Measurements from ENCODE around the gene PLIN3. TPM values are rescaled to one million over a fixed set of nuclear protein-coding genes. Genes with fewer than 3 reads are reported as not detected.
"Not testable (repeated sequence)": the region's sequence is repeated elsewhere in the genome, so short reads cannot be mapped to it uniquely, and the experiment has no call there.

The PLIN3 gene
- total RNA-seq, 1 experiment from 2014 or later: 63.8 TPM

- CTCF ChIA-PET: interaction anchor here (0.6 kb wide), 1 partner anchor 13 kb away, joined by 5 read pairs; no protein-coding TSS in a partner anchor
- H3K4me1 Mint-ChIP-seq (ENCODE audit: low read depth, unreplicated experiment): no peaks in the 10 kb centered on the region
Measured at GRCh38 chr19:4896372-4896771, 28.9 kb upstream of the PLIN3 start.

GRCh38 chr19:4892962-4893361, 25.5 kb upstream of the PLIN3 start:
- BruUV-seq (replicated peaks); CTCF ChIA-PET; H3K4me3 Mint-ChIP-seq (ENCODE audit: unreplicated experiment); H3K27me3 ChIP-seq (replicated peaks; ENCODE audit: control insufficient read depth, insufficient read depth, low read length); DNase-seq; H3K4me1 Mint-ChIP-seq (ENCODE audit: low read depth, unreplicated experiment); H3K9me3 ChIP-seq; H3K27me3 Mint-ChIP-seq (ENCODE audit: insufficient read depth, unreplicated experiment); POLR2A ChIA-PET; H3K4me3 ChIP-seq (ENCODE audit: low read depth, low read length); H3K4me1 ChIP-seq; H3K36me3 Mint-ChIP-seq (ENCODE audit: insufficient read depth, unreplicated experiment); H3K9me3 Mint-ChIP-seq (ENCODE audit: unreplicated experiment); H3K36me3 ChIP-seq (ENCODE audit: control insufficient read depth, insufficient read depth, low read length); H3K27ac Mint-ChIP-seq (ENCODE audit: unreplicated experiment); intact Hi-C loops (cut with micrococcal nuclease; ENCODE audit: unreplicated experiment): not testable (repeated sequence)

More at GRCh38 chr19:4896372-4896771, 28.9 kb upstream of the PLIN3 start:
- no peaks in the 10 kb centered on the region for H3K9me3 Mint-ChIP-seq (ENCODE audit: unreplicated experiment)
- Histone ChIP-seq H3K36me3 (ENCODE audit: control insufficient read depth, insufficient read depth, low read length) (no peaks in the 10 kb centered on the region), H3K4me1 (no peaks in the 10 kb centered on the region), H3K9me3 (no peaks in the 10 kb centered on the region), H3K4me3 (ENCODE audit: low read depth, low read length) (no peak overlapping the region), H3K27me3 (replicated peaks; ENCODE audit: control insufficient read depth, insufficient read depth, low read length) (no peaks in the 10 kb centered on the region)
- no peaks in the 10 kb centered on the region for H3K27me3 Mint-ChIP-seq (ENCODE audit: insufficient read depth, unreplicated experiment)
- H3K27ac Mint-ChIP-seq (ENCODE audit: unreplicated experiment): no peak overlapping the region
- no peak for TF ChIP-seq CTCF (IDR thresholded peaks at IDR 0.05; ENCODE audit: insufficient read depth in 1 of 2, low read depth in 1 of 2, low read length in 1 of 2, severe bottlenecking in 1 of 2, unreplicated experiment in 1 of 2)
- POLR2A ChIA-PET: no interaction called here
- no TSS peak for BruUV-seq (replicated peaks)
- intact Hi-C loops (cut with micrococcal nuclease; ENCODE audit: unreplicated experiment): no loop called here
- no peak overlapping the region for H3K4me3 Mint-ChIP-seq (ENCODE audit: unreplicated experiment)
- no peak for DNase-seq
- H3K36me3 Mint-ChIP-seq (ENCODE audit: insufficient read depth, unreplicated experiment): no peaks in the 10 kb centered on the region

DNA sequence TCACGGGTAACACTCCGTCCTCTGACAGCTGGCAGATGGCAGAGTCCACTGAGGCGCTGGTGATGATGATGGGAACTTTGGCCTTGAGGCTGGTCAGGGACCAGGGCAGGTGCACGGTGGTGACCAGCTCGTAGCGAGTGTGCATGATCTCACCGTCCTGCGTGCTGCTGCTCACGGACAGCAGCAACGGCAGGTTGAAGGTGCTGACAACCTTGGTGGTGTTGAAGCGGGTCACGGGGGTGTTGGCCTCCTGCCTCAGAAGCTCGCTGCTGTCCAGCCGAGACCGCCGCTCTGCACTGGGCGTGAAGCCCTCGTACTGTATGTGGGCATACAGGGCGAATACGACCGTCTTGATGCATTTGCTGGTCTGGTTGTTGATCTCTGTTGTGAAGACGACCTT, 23.6 kb upstream of the PLIN3 start:
- no peaks in the 10 kb centered on the region for H3K9me3 Mint-ChIP-seq (ENCODE audit: unreplicated experiment)
- no peaks in the 10 kb centered on the region for H3K36me3 Mint-ChIP-seq (ENCODE audit: insufficient read depth, unreplicated experiment)
- no peak overlapping the region for H3K27ac Mint-ChIP-seq (ENCODE audit: unreplicated experiment)
- no TSS peak for BruUV-seq (replicated peaks)
- intact Hi-C loops (cut with micrococcal nuclease; ENCODE audit: unreplicated experiment): no loop called here
- H3K36me3 ChIP-seq (ENCODE audit: control insufficient read depth, insufficient read depth, low read length): no peaks in the 10 kb centered on the region
- ChIA-PET CTCF (no interaction called here), POLR2A (no interaction called here)
- H3K4me3 ChIP-seq (ENCODE audit: low read depth, low read length): no peak overlapping the region
- no peak for DNase-seq
- no peaks in the 10 kb centered on the region for H3K27me3 ChIP-seq (replicated peaks; ENCODE audit: control insufficient read depth, insufficient read depth, low read length)
- no peaks in the 10 kb centered on the region for H3K27me3 Mint-ChIP-seq (ENCODE audit: insufficient read depth, unreplicated experiment)
- no peak overlapping the region for H3K4me3 Mint-ChIP-seq (ENCODE audit: unreplicated experiment)
- no peak for TF ChIP-seq CTCF (IDR thresholded peaks at IDR 0.05; ENCODE audit: insufficient read depth in 1 of 2, low read depth in 1 of 2, low read length in 1 of 2, severe bottlenecking in 1 of 2, unreplicated experiment in 1 of 2)
- H3K4me1 ChIP-seq: no peaks in the 10 kb centered on the region
- no peaks in the 10 kb centered on the region for H3K4me1 Mint-ChIP-seq (ENCODE audit: low read depth, unreplicated experiment)
- no peaks in the 10 kb centered on the region for H3K9me3 ChIP-seq

Data from Caco-2 (cell line).